GM12873 (cell line): ENCODE measurements around the gene SSPN.

Experiments
- CTCF ChIP-seq: IDR thresholded peaks from 2 replicates; pipeline ENCODE4 v1.5.1; 2012; ENCODE audit warnings: low read depth, mild to moderate bottlenecking, moderate library complexity, low read length, control low read depth; ENCODE audit not compliant: insufficient read depth; ENCODE audit errors: missing control alignments

The SSPN gene

DNA sequence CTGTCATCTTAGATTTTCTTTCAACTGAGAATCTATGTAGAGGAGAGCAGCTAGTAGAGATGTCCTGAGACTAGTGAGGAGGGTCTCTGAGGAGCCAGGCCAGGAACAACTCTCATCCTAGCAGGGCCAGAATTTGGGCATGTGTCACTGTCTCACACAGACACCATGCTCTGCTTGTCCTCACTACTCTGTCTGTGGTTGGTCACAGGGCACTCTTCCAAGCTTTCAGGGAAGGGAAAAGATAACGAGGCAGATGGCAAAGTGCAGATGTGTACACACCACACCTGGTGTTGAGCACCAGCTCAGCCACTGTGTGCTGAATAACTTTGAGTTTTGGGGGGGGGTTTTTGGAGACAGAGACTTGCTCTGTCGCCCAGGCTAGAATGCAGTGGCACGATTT lies 2.5 kb downstream of the SSPN start:
- TF ChIP-seq CTCF = no peak

DNA sequence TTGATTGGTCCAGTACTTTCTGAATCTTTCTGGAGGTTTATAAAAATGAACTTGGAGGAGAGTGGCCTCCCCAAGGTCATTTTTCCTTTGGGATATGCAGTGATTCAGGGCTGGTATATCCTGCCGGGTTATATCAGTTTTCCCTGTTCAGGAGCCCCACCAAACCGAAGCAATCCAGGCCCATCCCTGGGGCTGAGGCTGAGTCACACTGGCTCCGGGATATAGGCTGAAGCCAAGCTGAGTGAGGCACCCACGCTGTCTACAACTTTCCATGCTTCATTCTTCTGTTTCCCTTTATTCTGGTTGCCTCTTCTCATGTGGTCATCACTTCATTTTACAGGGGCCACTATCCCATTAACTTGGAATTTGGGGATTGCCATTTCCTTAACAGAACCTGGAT lies 3.4 kb downstream of the SSPN start:
- TF ChIP-seq CTCF = no peak

- no peak for TF ChIP-seq CTCF
These were observed 7.9 kb downstream of the SSPN start for GRCh38 chr12:26203167-26203780.

- TF ChIP-seq CTCF = no peak
These were observed 9.4 kb downstream of the SSPN start for GRCh38 chr12:26204612-26205289.

GRCh38 chr12:26205298-26205697 lies 9.9 kb downstream of the SSPN start:
- no peak for TF ChIP-seq CTCF

- TF ChIP-seq CTCF = no peak
These were observed 10.6 kb downstream of the SSPN start for GRCh38 chr12:26205941-26206340.

DNA sequence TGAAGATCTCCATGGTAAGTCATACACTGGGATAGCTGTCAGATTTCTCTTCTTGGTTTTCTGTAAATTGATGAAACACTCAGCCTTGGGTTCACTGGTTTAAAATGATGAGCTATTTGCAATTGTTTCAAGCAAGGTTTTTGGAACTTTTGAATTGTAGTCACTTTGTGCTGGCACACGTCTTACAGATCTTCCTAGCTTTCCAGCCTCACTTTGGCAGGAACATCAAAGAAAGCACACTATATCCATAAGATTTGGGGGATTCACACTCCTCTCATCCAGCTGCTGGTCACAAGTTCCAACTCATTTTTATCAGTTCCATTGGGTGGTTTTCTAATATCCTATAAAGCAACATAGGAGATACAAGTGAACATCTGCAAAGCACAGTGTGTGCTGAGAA lies 16.0 kb downstream of the SSPN start:
- no peak for TF ChIP-seq CTCF
